ENCODE results near the gene NCF1. TPM values are rescaled to one million over a fixed set of nuclear protein-coding genes. Genes with fewer than 3 reads are reported as not detected.
"Not testable (repeated sequence)": the region's sequence is repeated elsewhere in the genome, so short reads cannot be mapped to it uniquely, and the experiment has no call there.

The NCF1 gene
- total RNA-seq: under 0.01 TPM in 1 of 2 replicates, not detected in the other

GRCh38 chr7:74773760-74774750 is at the start of gene NCF1:
TSS of gene NCF1 (plus strand) at chr7:74774011. CDS start at chr7:74774032, 21 bp downstream.
- not testable (repeated sequence) for H3K4me3 ChIP-seq (ENCODE audit: low read depth, low read length)

GRCh38 chr7:74725840-74726239 is 48.0 kb upstream of the NCF1 start:
- H3K4me3 ChIP-seq (ENCODE audit: low read depth, low read length): no peak overlapping the region
- no peak for TF ChIP-seq CTCF (IDR thresholded peaks at IDR 0.05; ENCODE audit: insufficient read depth, low read depth, low read length)

More at GRCh38 chr7:74773760-74774750, at the start of gene NCF1:
- not testable (repeated sequence) for DNase-seq (ENCODE audit: low read depth)

GRCh38 chr7:74726309-74727101 is 47.3 kb upstream of the NCF1 start:
- no peak overlapping the region for H3K4me3 ChIP-seq (ENCODE audit: low read depth, low read length)
- no peak for DNase-seq (ENCODE audit: low read depth)
- TF ChIP-seq CTCF (IDR thresholded peaks at IDR 0.05; ENCODE audit: insufficient read depth, low read depth, low read length): no peak

More at GRCh38 chr7:74725840-74726239, 48.0 kb upstream of the NCF1 start:
- no peak for DNase-seq (ENCODE audit: low read depth)

- not testable (repeated sequence) for H3K4me3 ChIP-seq (ENCODE audit: low read depth, low read length); DNase-seq (ENCODE audit: low read depth)
Measured at GRCh38 chr7:74728686-74729085, 45.1 kb upstream of the NCF1 start.

GRCh38 chr7:74730186-74730585 is 43.6 kb upstream of the NCF1 start:
- DNase-seq (ENCODE audit: low read depth); H3K4me3 ChIP-seq (ENCODE audit: low read depth, low read length): not testable (repeated sequence)

- not testable (repeated sequence) for H3K4me3 ChIP-seq (ENCODE audit: low read depth, low read length)
Measured at GRCh38 chr7:74739974-74740703, 33.7 kb upstream of the NCF1 start.

GRCh38 chr7:74743936-74744557 is 29.8 kb upstream of the NCF1 start:
- DNase-seq (ENCODE audit: low read depth); H3K4me3 ChIP-seq (ENCODE audit: low read depth, low read length): not testable (repeated sequence)

More at GRCh38 chr7:74739974-74740703, 33.7 kb upstream of the NCF1 start:
- DNase-seq (ENCODE audit: low read depth): not testable (repeated sequence)

- H3K4me3 ChIP-seq (ENCODE audit: low read depth, low read length); DNase-seq (ENCODE audit: low read depth): not testable (repeated sequence)
Measured at GRCh38 chr7:74753921-74754482, 19.8 kb upstream of the NCF1 start.

- DNase-seq (ENCODE audit: low read depth); H3K4me3 ChIP-seq (ENCODE audit: low read depth, low read length): not testable (repeated sequence)
Measured at GRCh38 chr7:74756673-74757072, 17.1 kb upstream of the NCF1 start.

GRCh38 chr7:74758268-74758667 is 15.5 kb upstream of the NCF1 start:
- H3K4me3 ChIP-seq (ENCODE audit: low read depth, low read length): not testable (repeated sequence)

GRCh38 chr7:74758982-74759381 is 14.8 kb upstream of the NCF1 start:
- DNase-seq (ENCODE audit: low read depth); H3K4me3 ChIP-seq (ENCODE audit: low read depth, low read length): not testable (repeated sequence)

More at GRCh38 chr7:74758268-74758667, 15.5 kb upstream of the NCF1 start:
- not testable (repeated sequence) for DNase-seq (ENCODE audit: low read depth)

GRCh38 chr7:74765205-74765918 is 8.4 kb upstream of the NCF1 start:
- not testable (repeated sequence) for H3K4me3 ChIP-seq (ENCODE audit: low read depth, low read length); DNase-seq (ENCODE audit: low read depth)

- not testable (repeated sequence) for H3K4me3 ChIP-seq (ENCODE audit: low read depth, low read length); DNase-seq (ENCODE audit: low read depth)
Measured at GRCh38 chr7:74766509-74766908, 7.3 kb upstream of the NCF1 start.

GRCh38 chr7:74766991-74767390 is 6.8 kb upstream of the NCF1 start:
- DNase-seq (ENCODE audit: low read depth); H3K4me3 ChIP-seq (ENCODE audit: low read depth, low read length): not testable (repeated sequence)

Measured in fibroblast of villous mesenchyme (primary cell).